ENCODE data around the gene ONECUT3. TPM values are rescaled to one million over a fixed set of nuclear protein-coding genes. Genes with fewer than 3 reads are reported as not detected.

ONECUT3 gene
- total and polyA plus RNA-seq, 4 donors: not detected

DNA sequence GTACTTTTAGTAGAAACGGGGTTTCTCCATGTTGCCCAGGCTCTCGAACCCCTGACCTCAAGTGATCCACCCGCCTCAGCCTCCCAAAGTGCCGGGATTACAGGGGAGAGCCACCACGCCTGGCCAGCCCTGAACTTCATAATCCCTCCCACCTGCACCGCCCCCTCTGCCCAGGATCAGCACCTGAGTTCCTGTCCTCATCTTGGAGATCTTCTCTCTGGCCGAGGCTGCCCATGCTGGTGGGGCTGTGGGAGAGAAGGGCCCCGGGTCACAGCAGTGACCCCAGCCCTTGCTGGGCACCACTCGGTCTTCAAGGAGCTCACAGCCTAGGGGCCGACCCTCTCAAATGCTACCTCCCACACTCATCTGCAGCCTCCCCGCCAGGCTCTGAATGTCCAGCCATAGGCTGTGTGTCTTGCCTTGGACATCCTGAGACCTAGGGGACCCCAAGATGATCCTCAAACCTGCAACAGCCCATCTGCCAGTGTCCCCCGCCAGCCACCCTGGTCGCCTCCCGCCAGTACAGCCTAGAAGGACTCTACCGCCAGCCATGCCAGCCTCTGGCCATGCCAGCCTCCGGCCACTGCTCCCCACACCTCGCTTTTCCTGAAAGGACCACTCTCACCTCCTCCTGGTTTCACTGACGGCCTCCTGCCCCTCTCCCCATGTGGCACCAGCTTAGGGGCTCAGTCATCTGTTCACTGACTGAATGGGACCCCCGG, 57.3 kb downstream of the ONECUT3 start:
- DNase-seq (ENCODE audit: low spot score): no peak
- H3K27ac ChIP-seq (ENCODE audit: low read depth in 1 of 2, low read length in 2 of 2): no peak overlapping the region

DNA sequence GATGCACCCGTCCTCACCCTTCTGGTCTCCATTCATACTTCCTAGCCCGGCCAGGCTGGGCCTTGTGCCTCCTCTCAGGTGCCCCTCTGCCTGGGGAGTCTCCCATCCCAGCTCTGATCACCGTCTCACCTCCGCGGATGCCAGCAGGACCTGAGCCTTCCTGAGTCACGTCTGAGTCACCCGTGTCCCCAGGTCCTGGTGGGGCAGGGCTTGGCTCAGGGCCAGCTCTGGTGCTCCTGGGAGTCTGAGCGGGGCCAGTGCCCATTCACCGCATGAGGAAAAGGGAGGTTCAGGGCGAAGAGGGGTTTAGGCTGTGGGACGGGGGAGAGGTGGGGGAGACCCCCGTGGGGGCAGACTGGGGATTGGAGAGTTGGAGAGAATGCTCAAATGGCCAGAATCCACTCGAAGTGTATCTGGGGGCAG, 58.2 kb downstream of the ONECUT3 start:
- peak overlapping the region in 1 of 2 donors; percentile 20 for H3K27ac ChIP-seq (ENCODE audit: low read depth in 1 of 2, low read length in 2 of 2)
- H3K9me3 ChIP-seq (ENCODE audit: control insufficient read depth in 4 of 4, low read length in 3 of 4): no peaks in the 10 kb centered on the region
- no peak for TF ChIP-seq FOXA1 (IDR thresholded peaks at IDR 0.05)
- H3K27me3 ChIP-seq (ENCODE audit: control insufficient read depth in 4 of 4, insufficient read depth in 4 of 4, low read length in 3 of 4): no peaks in the 10 kb centered on the region
- no peak overlapping the region for H3K9ac ChIP-seq (ENCODE audit: low read depth in 1 of 2, low read length in 2 of 2)
- peaks cover 3 to 13% (median 9%) of the 10 kb centered on the region in 4 donors for H3K36me3 ChIP-seq (ENCODE audit: control insufficient read depth in 4 of 4, insufficient read depth in 3 of 4, low read depth in 1 of 4, low read length in 3 of 4)
- peaks cover 4 to 22% (median 8%) of the 10 kb centered on the region in 4 donors for H3K4me1 ChIP-seq (ENCODE audit: control insufficient read depth in 4 of 4, insufficient read depth in 4 of 4, low read length in 3 of 4)
- peak; percentile 49 for DNase-seq (ENCODE audit: low spot score)
- WGBS: 30% methylated on average over 13 of the region's 13 CpGs
- H3K4me3 ChIP-seq (ENCODE audit: low read depth in 1 of 3, low read length in 3 of 3): no peak overlapping the region

More for the DNA sequence above, 57.3 kb downstream of the ONECUT3 start:
- H3K4me1 ChIP-seq (ENCODE audit: control insufficient read depth in 4 of 4, insufficient read depth in 4 of 4, low read length in 3 of 4): peaks cover 4 to 22% (median 8%) of the 10 kb centered on the region in 4 donors
- peaks cover 0 to 6% (median 2%) of the 10 kb centered on the region in 4 donors for H3K36me3 ChIP-seq (ENCODE audit: control insufficient read depth in 4 of 4, insufficient read depth in 3 of 4, low read depth in 1 of 4, low read length in 3 of 4)
- H3K9me3 ChIP-seq (ENCODE audit: control insufficient read depth in 4 of 4, low read length in 3 of 4): no peaks in the 10 kb centered on the region
- TF ChIP-seq JUND (IDR thresholded peaks at IDR 0.05) (no peak), FOXA1 (IDR thresholded peaks at IDR 0.05) (no peak)
- TF ChIP-seq, protein P1, sequence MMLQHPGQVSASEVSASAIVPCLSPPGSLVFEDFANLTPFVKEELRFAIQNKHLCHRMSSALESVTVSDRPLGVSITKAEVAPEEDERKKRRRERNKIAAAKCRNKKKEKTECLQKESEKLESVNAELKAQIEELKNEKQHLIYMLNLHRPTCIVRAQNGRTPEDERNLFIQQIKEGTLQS (IDR thresholded peaks at IDR 0.05): no peak
- 89% methylated on average over 19 of the region's 19 CpGs for WGBS
- no peak overlapping the region for H3K4me3 ChIP-seq (ENCODE audit: low read depth in 1 of 3, low read length in 3 of 3)
- H3K27me3 ChIP-seq (ENCODE audit: control insufficient read depth in 4 of 4, insufficient read depth in 4 of 4, low read length in 3 of 4): no peaks in the 10 kb centered on the region
- no peak overlapping the region for H3K9ac ChIP-seq (ENCODE audit: low read depth in 1 of 2, low read length in 2 of 2)

DNA sequence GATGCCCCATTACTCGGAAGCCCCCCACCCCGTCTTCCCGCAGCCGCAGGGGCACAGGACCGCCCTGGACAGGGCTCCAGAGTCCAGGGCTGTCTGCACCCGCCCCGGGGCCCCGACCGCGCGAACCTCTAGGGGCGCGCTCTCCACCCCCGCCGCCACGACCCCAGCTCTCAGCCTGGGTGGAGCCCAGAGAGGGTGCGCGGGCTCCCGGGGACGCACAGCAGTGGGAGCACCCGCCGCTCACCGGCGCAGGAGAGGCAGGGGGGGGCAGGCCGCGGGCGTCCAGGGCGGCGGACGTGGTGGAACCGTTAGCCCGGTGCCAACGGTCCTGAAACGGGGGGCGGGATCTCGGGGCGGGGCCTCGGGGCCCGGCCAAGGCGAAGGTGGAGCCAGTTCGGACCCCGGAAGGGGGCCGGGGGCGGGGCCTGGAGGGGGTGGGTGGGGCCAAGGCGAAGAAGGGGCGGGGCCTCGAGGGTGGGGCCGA, 58.7 kb downstream of the ONECUT3 start, which contains the start of gene ATP8B3:
Gene ATP8B3, minus strand, starts transcription at position 335 of the 484 bp plus-strand sequence. CDS start 540 bp downstream, outside the sequence.
- TF ChIP-seq, protein P2, sequence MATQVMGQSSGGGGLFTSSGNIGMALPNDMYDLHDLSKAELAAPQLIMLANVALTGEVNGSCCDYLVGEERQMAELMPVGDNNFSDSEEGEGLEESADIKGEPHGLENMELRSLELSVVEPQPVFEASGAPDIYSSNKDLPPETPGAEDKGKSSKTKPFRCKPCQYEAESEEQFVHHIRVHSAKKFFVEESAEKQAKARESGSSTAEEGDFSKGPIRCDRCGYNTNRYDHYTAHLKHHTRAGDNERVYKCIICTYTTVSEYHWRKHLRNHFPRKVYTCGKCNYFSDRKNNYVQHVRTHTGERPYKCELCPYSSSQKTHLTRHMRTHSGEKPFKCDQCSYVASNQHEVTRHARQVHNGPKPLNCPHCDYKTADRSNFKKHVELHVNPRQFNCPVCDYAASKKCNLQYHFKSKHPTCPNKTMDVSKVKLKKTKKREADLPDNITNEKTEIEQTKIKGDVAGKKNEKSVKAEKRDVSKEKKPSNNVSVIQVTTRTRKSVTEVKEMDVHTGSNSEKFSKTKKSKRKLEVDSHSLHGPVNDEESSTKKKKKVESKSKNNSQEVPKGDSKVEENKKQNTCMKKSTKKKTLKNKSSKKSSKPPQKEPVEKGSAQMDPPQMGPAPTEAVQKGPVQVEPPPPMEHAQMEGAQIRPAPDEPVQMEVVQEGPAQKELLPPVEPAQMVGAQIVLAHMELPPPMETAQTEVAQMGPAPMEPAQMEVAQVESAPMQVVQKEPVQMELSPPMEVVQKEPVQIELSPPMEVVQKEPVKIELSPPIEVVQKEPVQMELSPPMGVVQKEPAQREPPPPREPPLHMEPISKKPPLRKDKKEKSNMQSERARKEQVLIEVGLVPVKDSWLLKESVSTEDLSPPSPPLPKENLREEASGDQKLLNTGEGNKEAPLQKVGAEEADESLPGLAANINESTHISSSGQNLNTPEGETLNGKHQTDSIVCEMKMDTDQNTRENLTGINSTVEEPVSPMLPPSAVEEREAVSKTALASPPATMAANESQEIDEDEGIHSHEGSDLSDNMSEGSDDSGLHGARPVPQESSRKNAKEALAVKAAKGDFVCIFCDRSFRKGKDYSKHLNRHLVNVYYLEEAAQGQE (IDR thresholded peaks at IDR 0.05): no peak
- TF ChIP-seq, protein P3, sequence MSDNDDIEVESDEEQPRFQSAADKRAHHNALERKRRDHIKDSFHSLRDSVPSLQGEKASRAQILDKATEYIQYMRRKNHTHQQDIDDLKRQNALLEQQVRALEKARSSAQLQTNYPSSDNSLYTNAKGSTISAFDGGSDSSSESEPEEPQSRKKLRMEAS (IDR thresholded peaks at IDR 0.05): no peak
- no peak for TF ChIP-seq TAF1 (conservative IDR thresholded peaks at IDR 0.05)
- no peak for TF ChIP-seq FOXA2 (IDR thresholded peaks at IDR 0.05)
- TF ChIP-seq RAD21 (IDR thresholded peaks at IDR 0.05): no peak
- TF ChIP-seq RXRA (IDR thresholded peaks at IDR 0.05): no peak
- TF ChIP-seq, protein P4, sequence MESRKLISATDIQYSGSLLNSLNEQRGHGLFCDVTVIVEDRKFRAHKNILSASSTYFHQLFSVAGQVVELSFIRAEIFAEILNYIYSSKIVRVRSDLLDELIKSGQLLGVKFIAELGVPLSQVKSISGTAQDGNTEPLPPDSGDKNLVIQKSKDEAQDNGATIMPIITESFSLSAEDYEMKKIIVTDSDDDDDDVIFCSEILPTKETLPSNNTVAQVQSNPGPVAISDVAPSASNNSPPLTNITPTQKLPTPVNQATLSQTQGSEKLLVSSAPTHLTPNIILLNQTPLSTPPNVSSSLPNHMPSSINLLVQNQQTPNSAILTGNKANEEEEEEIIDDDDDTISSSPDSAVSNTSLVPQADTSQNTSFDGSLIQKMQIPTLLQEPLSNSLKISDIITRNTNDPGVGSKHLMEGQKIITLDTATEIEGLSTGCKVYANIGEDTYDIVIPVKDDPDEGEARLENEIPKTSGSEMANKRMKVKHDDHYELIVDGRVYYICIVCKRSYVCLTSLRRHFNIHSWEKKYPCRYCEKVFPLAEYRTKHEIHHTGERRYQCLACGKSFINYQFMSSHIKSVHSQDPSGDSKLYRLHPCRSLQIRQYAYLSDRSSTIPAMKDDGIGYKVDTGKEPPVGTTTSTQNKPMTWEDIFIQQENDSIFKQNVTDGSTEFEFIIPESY (IDR thresholded peaks at IDR 0.05): no peak
- TF ChIP-seq NR2F2 (IDR thresholded peaks at IDR 0.05): no peak
- WGBS: 4% methylated on average over 48 of the region's 48 CpGs

More for the DNA sequence above, 58.7 kb downstream of the ONECUT3 start, which contains the start of gene ATP8B3:
- no peak for DNase-seq (ENCODE audit: low spot score)
- Histone ChIP-seq H3K9me3 (ENCODE audit: control insufficient read depth in 4 of 4, low read length in 3 of 4) (no peaks in the 10 kb centered on the region), H3K9ac (ENCODE audit: low read depth in 1 of 2, low read length in 2 of 2) (no peak within 1 kb of the TSS), H3K36me3 (ENCODE audit: control insufficient read depth in 4 of 4, insufficient read depth in 3 of 4, low read depth in 1 of 4, low read length in 3 of 4) (peaks cover 3 to 17% (median 12%) of the 10 kb centered on the region in 4 donors), H3K27me3 (ENCODE audit: control insufficient read depth in 4 of 4, insufficient read depth in 4 of 4, low read length in 3 of 4) (no peaks in the 10 kb centered on the region), H3K4me1 (ENCODE audit: control insufficient read depth in 4 of 4, insufficient read depth in 4 of 4, low read length in 3 of 4) (peaks cover 4 to 22% (median 8%) of the 10 kb centered on the region in 4 donors), H3K27ac (ENCODE audit: low read depth in 1 of 2, low read length in 2 of 2) (peak within 1 kb of the TSS; percentile 29 to 38), H3K4me3 (ENCODE audit: low read depth in 1 of 3, low read length in 3 of 3) (peak within 1 kb of the TSS in 2 of 3 donors; percentile 15 to 54)

All from liver (tissue), 9 donors.